OCI-LY7 (cell line): ENCODE results near the gene SCN5A. TPM values are rescaled to one million over a fixed set of nuclear protein-coding genes. Genes with fewer than 3 reads are reported as not detected.

Experiments used
- BruUV-seq: library from RNA; stranded (reverse); fragments of 400-500 nt; replicated peaks from 2 replicates; lab custom pipeline; 2021; lab: Mats Ljungman, UMichigan
- CTCF ChIA-PET: fragments of 300-600 bp; sonication (Branson Sonifier 250); formaldehyde crosslinking; loops from one replicate; lab custom pipeline; 2022; ENCODE audit warnings: antibody characterized with exemption; ENCODE audit not compliant: unreplicated experiment; lab: Charles Lee
- POLR2A ChIA-PET: fragments of 300-600 bp; sonication (Branson Sonifier 250); formaldehyde crosslinking; loops from one replicate; lab custom pipeline; 2022; ENCODE audit warnings: antibody characterized with exemption; lab: Charles Lee
- DNase-seq: peaks from one replicate; pipeline ENCODE4 v3.0.0-alpha.2; 2015; ENCODE audit warnings: low spot score
- H2AFZ ChIP-seq: fragments of 200-600 bp; sonication (generic), shearing (Covaris generic); 2 replicates; pipeline ENCODE4 v1.6.1; 2014; ENCODE audit warnings: mild to moderate bottlenecking, antibody characterized with exemption, low read length, moderate library complexity
- H3K27ac ChIP-seq: fragments of 200-600 bp; sonication (generic); 2 replicates; pipeline ENCODE4 v1.5.1; 2014; ENCODE audit warnings: mixed run types, low read depth, mild to moderate bottlenecking, moderate library complexity, low read length, inconsistent platforms; ENCODE audit not compliant: poor library complexity, severe bottlenecking
- H3K36me3 ChIP-seq: fragments of 200-600 bp; sonication (generic); 2 replicates; pipeline ENCODE4 v1.6.1; 2014; ENCODE audit warnings: mild to moderate bottlenecking, antibody characterized with exemption, low read length, moderate library complexity, mixed read lengths; ENCODE audit not compliant: insufficient read depth
- H3K4me1 ChIP-seq: fragments of 200-600 bp; sonication (generic); 2 replicates; pipeline ENCODE4 v1.5.1; 2014; ENCODE audit warnings: mild to moderate bottlenecking, low read length; ENCODE audit not compliant: insufficient read depth, poor library complexity, severe bottlenecking
- H3K4me2 ChIP-seq: fragments of 200-600 bp; sonication (generic); 2 replicates; pipeline ENCODE4 v1.6.1; 2014; ENCODE audit warnings: mild to moderate bottlenecking, low read length
- H3K4me3 ChIP-seq: fragments of 200-600 bp; sonication (generic); 2 replicates; pipeline ENCODE4 v1.5.1; 2014; ENCODE audit warnings: mild to moderate bottlenecking, low read depth, low read length; ENCODE audit not compliant: poor library complexity, severe bottlenecking
- H3K79me2 ChIP-seq: fragments of 200-600 bp; sonication (generic); 2 replicates; pipeline ENCODE4 v1.6.1; 2016; ENCODE audit warnings: low read depth, mild to moderate bottlenecking, low read length, moderate library complexity, mixed read lengths; ENCODE audit not compliant: insufficient read depth
- H3K9me2 ChIP-seq: fragments of 200-600 bp; sonication (generic); 2 replicates; pipeline ENCODE4 v1.6.1; 2016; ENCODE audit warnings: mild to moderate bottlenecking, low read length, mixed read lengths; ENCODE audit not compliant: insufficient read depth
- H3K9me3 ChIP-seq: fragments of 200-600 bp; sonication (generic); 2 replicates; pipeline ENCODE4 v1.6.1; 2014; ENCODE audit warnings: mild to moderate bottlenecking, mixed run types, low read length, mixed read lengths
- H4K20me1 ChIP-seq: fragments of 200-600 bp; sonication (generic); 2 replicates; pipeline ENCODE4 v1.6.1; 2014; ENCODE audit warnings: mild to moderate bottlenecking, antibody characterized with exemption, low read length, moderate library complexity, mixed read lengths; ENCODE audit not compliant: insufficient read depth
- CTCF ChIP-seq: fragments of 200-600 bp; sonication (generic); conservative IDR thresholded peaks from 2 replicates; pipeline ENCODE4 v1.5.1; 2014; ENCODE audit warnings: mild to moderate bottlenecking, antibody characterized with exemption, low read length, moderate library complexity, mixed read lengths
- EZH2phosphoT487 ChIP-seq: fragments of 200-600 bp; sonication (generic); IDR thresholded peaks from 2 replicates; pipeline ENCODE4 v1.6.1; 2018; ENCODE audit warnings: low read depth, borderline replicate concordance, mild to moderate bottlenecking, mixed run types, antibody characterized with exemption, low read length, moderate library complexity, mixed read lengths
- intact Hi-C: fragments of 100-400 bp; cut with micrococcal nuclease; formaldehyde crosslinking; loops from one replicate; pipeline ENCODE4 v1.10.0; 2022; ENCODE audit not compliant: unreplicated experiment
- total RNA-seq, 2 experiments: library from RNA; depleted of rRNA in 1 of 2; stranded (reverse); fragments of >200 nt in 1 of 2; shearing (Covaris generic) in 1 of 2; gene quantifications; 2 replicates each; pipeline ENCODE4 v1.2.3, GENCODE V29; 2014 to 2022

The SCN5A gene
- total RNA-seq, 2 experiments from 2014 or later = not detected

- no peak overlapping the region for H3K27ac ChIP-seq
- no peaks in the 10 kb centered on the region for H3K4me1 ChIP-seq
- no peaks in the 10 kb centered on the region for H3K36me3 ChIP-seq
- H3K79me2 ChIP-seq = no peaks in the 10 kb centered on the region
- CTCF ChIA-PET = no interaction called here
- no peaks in the 10 kb centered on the region for H3K9me3 ChIP-seq
- POLR2A ChIA-PET = no interaction called here
- DNase-seq = no peak
- no TSS peak for BruUV-seq
- intact Hi-C loops = no loop called here
- no peak overlapping the region for H2AFZ ChIP-seq
- TF ChIP-seq EZH2phosphoT487 = no peak
- no peak for TF ChIP-seq CTCF
- no peaks in the 10 kb centered on the region for H3K9me2 ChIP-seq
- H4K20me1 ChIP-seq = no peaks in the 10 kb centered on the region
- no peak overlapping the region for H3K4me2 ChIP-seq
- H3K4me3 ChIP-seq = no peak overlapping the region
Measured at GRCh38 chr3:38534180-38534579, 115.3 kb downstream of the SCN5A start.

GRCh38 chr3:38533285-38533976 is 116.1 kb downstream of the SCN5A start:
- Histone ChIP-seq H3K4me3 (no peak overlapping the region), H3K4me1 (no peaks in the 10 kb centered on the region), H3K9me2 (no peaks in the 10 kb centered on the region), H3K27ac (no peak overlapping the region), H3K79me2 (no peaks in the 10 kb centered on the region), H4K20me1 (no peaks in the 10 kb centered on the region), H3K4me2 (no peak overlapping the region), H3K36me3 (no peaks in the 10 kb centered on the region), H3K9me3 (no peaks in the 10 kb centered on the region), H2AFZ (no peak overlapping the region)
- intact Hi-C loops = no loop called here
- no peak for DNase-seq
- CTCF ChIA-PET = no interaction called here
- no TSS peak for BruUV-seq
- POLR2A ChIA-PET = no interaction called here
- TF ChIP-seq EZH2phosphoT487 (no peak), CTCF (no peak)

- DNase-seq = no peak
Measured at GRCh38 chr3:38532529-38532928, 117.0 kb downstream of the SCN5A start.

More at GRCh38 chr3:38532529-38532928, 117.0 kb downstream of the SCN5A start:
- Histone ChIP-seq H3K27ac (no peak overlapping the region), H3K79me2 (no peaks in the 10 kb centered on the region), H3K9me2 (no peaks in the 10 kb centered on the region), H3K36me3 (peaks cover 6% of the 10 kb centered on the region; the same call in 1 of the 2 replicates), H3K9me3 (no peaks in the 10 kb centered on the region), H2AFZ (no peak overlapping the region), H3K4me3 (no peak overlapping the region), H4K20me1 (no peaks in the 10 kb centered on the region), H3K4me2 (no peak overlapping the region), H3K4me1 (no peaks in the 10 kb centered on the region)
- no TSS peak for BruUV-seq
- intact Hi-C loops = no loop called here
- POLR2A ChIA-PET = no interaction called here
- no peak for TF ChIP-seq EZH2phosphoT487
- no peak for TF ChIP-seq CTCF
- CTCF ChIA-PET = no interaction called here
